B cell (primary cell): ENCODE measurements around the gene GMPPA.

ENCODE experiments used
- EZH2 ChIP-seq: IDR thresholded peaks from 2 replicates; pipeline ENCODE4 v1.6.1; 2012; ENCODE audit warnings: borderline replicate concordance, low read depth, mild to moderate bottlenecking, moderate library complexity, low read length; ENCODE audit not compliant: insufficient read depth, poor library complexity, severe bottlenecking
- TF ChIP-seq, protein P1 (sequence below): fragments of 200-600 bp; IDR thresholded peaks from one replicate; pipeline ENCODE4 v1.8.0; 2022; ENCODE audit warnings: antibody characterized with exemption, mild to moderate bottlenecking

DNA sequence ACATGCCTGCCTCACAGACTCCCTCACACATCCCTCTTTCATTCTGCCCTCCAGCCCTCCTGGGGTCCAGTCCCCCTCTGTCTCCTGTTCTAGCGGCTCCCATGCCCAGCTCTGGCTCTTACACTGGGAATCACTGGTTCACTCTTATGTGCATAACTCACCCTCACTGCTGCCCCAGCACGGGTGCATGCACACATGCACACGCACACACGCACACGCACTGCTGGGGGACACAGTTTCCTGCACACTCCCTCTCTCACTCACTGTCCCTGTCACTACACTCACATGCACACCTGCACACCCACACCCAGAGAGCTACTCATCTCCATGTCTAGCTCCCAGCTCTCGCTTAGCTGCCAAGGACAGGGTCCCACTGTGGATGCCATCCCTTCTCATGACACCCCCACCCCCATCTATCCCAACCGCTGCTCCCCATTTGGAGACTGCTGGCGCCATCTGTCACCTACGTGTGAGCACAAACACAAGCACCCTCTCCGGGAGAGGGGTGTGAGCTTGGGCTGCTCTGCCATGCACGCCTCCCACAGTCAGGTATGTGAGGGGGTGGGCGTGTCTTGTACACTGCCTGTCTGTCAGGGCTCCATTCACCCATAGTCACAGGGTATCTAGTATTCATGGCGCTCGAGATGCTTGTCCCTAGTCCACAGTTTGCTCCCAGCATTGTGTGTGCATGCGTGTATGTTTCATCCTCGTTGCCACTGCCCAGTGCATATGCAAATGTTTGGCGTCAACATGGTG, 17.4 kb downstream of the GMPPA start:
- TF ChIP-seq, protein P1, sequence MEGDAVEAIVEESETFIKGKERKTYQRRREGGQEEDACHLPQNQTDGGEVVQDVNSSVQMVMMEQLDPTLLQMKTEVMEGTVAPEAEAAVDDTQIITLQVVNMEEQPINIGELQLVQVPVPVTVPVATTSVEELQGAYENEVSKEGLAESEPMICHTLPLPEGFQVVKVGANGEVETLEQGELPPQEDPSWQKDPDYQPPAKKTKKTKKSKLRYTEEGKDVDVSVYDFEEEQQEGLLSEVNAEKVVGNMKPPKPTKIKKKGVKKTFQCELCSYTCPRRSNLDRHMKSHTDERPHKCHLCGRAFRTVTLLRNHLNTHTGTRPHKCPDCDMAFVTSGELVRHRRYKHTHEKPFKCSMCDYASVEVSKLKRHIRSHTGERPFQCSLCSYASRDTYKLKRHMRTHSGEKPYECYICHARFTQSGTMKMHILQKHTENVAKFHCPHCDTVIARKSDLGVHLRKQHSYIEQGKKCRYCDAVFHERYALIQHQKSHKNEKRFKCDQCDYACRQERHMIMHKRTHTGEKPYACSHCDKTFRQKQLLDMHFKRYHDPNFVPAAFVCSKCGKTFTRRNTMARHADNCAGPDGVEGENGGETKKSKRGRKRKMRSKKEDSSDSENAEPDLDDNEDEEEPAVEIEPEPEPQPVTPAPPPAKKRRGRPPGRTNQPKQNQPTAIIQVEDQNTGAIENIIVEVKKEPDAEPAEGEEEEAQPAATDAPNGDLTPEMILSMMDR: no peak
- TF ChIP-seq EZH2: no peak
